GM19455 (cell line): ENCODE results near the gene CCNQ.
"Not testable (repeated sequence)": the region's sequence is repeated elsewhere in the genome, so short reads cannot be mapped to it uniquely, and the experiment has no call there.

Experiments used
- ATAC-seq: cut with Tn5 transposase; IDR thresholded peaks from one replicate; pipeline ENCODE4 v1.9.1; 2021; ENCODE audit not compliant: unreplicated experiment

The CCNQ gene

DNA sequence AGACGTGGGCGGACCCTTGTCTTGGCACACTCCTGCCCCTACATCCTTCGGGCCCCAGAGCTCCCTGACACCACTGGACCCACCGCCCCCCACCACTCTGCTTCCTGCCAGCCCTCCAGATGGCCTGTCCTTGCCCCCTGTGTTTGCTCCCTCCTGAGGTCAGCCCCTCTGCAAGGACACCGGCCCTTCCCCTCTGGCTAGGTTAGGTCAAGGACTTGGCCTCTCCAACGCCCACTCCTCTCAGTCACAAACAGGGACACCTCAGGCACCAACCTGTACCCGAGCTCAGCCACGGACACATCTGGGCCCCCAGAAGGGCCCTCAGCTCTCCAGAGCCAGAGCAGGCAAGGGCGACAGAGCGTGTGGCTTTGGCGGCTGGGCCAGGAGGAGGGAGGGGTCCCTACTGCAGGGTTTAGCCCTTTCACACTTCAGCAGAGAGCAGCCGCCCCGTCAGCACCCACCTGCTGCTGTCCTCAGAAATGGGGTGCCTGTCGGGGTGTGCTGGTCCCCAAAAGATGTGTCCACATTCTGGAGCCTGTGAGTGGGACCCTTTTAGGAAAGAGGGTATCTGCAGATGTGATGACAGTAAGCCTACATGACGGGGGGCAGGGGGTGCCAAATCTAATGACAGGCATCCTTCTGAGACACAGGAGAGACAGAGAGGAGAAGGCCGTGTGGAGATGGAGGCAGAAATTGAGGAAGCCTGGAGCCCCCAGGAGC is 24.5 kb upstream of the CCNQ start:
- ATAC-seq: no peak

GRCh38 chrX:153622661-153623309 is 23.8 kb upstream of the CCNQ start:
- ATAC-seq: no peak

DNA sequence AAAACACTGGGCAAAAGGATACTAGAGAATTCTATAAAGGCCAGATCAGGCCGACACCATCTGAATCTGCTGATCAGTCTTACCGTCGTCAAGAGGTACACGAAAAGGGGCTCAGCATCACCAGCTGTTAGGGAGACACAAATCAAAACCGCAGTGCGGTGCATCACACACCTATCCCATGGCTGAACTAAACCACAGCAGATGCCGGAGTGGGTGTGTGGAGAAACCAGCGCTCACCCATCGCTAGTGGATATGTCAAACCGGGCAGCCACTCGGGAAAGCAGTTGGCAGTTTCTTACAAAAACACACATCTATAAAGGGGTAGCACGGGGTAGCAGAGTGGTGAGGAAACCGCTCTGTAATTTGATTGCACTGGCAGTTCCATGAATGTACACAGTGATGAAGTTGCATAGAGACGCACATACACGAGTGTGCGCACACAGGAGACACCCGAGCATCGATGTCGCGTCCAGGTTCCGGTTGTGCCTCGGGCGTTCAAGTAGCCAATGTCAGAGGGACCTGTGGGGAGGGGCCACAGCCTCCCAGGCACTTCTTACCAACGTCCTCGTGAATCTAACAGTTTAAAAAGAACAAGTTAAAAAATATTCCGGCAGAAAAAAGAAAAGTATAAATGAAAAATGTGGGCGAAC is 23.1 kb upstream of the CCNQ start:
- no peak for ATAC-seq

GRCh38 chrX:153620576-153620975 is 21.6 kb upstream of the CCNQ start:
- no peak for ATAC-seq

DNA sequence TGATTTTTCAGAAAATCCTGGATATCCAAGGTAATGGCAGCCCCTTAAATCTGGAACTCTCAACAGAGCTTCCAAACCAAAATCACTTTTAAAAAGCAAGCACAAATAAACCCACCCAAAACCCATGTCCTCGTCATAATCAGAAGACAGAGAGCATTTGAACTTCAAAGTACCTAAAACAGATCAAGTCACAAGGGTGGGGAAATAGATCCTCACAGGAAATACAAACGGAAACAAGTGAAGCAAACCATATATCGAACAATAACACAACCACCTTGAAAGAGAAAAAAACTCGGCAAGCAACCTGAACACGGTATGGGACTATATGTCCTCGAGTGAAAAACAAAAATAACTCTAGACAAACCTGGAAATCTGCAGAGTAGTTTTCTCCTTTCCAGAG is 15.9 kb upstream of the CCNQ start:
- ATAC-seq: no peak

DNA sequence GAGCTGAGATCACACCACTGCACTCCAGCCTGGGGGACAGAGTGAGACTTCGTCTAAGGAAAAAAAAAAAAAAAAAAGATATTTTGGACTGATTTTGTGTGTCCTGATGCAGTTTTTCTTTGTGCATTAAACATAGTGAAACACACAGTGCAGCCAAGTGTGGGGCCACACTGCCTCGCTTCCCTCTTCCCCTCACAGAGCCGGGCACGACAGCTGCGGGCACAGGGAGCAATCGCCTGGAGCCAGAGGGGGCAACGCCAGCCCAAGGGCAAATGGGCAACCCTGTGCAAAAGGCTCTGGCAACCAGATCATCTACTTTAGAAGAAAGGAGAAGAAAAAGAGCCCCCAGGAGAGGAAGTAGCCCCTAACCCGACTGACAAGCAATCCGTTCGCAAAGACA is 13.5 kb upstream of the CCNQ start:
- no peak for ATAC-seq

GRCh38 chrX:153611298-153612095 is 12.6 kb upstream of the CCNQ start:
- ATAC-seq: no peak

DNA sequence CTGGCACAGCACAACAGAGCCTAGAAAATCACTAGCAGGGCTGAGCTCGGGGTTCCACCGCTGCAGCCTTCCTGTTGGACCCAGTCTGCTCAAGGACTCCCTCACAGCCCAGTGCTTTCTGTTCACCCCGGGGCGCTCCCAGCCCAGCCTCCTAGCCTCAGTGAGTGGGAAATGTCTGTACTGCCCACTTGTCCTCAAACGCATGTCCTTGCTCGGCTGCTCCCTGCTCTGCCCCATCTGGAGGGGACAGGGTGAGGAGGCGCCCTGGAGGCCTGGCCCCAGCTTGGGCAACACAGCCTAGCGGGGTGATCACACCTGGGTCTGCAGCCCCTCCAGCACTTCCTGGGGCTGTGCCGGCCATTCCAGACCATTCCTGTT is 11.9 kb upstream of the CCNQ start:
- ATAC-seq: no peak

GRCh38 chrX:153609917-153610835 is 11.2 kb upstream of the CCNQ start:
- ATAC-seq: no peak

DNA sequence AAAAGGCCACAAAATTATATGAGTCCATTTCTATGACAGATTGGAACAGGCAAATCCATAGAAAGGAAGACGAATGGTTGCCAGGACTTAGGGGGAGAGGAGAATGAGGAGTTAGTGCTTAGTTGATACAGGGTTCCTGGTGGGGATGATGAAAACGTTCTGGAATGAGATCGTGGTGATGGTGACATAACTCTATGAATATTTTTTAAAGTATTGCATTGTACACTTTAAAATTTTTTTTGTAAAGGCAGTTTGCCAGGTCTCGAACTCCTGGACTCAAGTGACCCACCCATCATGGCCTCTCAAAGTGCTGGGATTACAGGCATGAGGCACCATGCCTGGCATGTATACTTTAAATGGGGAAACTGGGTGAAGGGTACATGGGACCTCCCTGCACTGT is 9.9 kb upstream of the CCNQ start:
- ATAC-seq: no peak

GRCh38 chrX:153608376-153608775 is 9.4 kb upstream of the CCNQ start:
- no peak for ATAC-seq

- no peak for ATAC-seq
Observed at GRCh38 chrX:153606503-153606902, 7.6 kb upstream of the CCNQ start.

DNA sequence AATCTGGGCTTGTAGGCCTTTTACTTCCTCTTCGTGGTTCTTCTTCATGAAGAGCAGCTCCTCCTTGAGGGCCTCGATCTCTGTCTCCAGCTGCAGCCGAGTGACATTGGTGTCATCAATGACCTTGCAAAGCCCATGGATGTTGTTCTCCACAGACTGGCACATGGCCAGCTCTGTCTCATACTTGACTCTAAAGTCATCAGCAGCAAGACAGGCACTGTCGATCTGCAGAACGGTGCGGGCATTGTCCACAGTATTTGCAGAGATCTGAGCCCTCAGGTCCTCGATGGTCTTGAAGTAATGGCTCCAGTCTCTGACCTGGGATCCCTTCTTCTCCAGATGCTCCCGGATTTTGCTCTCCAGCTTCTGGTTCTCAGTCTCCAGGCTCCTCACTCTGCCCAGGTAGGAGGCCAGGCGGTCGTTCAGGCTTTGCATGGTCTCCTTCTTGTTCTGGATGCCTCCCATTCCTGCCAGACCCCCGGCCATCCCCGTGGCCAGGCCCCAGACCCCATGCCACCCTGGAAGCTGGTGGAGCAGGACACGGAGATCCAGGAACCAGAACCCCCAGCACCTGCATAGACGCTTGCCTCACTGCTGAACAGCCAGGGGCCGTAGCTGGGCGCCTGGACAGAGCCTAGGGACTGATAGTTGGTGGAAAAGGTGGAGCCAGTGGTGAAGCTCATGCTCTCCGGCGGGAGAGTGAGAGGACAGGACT is 5.9 kb upstream of the CCNQ start:
- ATAC-seq: not testable (repeated sequence)

DNA sequence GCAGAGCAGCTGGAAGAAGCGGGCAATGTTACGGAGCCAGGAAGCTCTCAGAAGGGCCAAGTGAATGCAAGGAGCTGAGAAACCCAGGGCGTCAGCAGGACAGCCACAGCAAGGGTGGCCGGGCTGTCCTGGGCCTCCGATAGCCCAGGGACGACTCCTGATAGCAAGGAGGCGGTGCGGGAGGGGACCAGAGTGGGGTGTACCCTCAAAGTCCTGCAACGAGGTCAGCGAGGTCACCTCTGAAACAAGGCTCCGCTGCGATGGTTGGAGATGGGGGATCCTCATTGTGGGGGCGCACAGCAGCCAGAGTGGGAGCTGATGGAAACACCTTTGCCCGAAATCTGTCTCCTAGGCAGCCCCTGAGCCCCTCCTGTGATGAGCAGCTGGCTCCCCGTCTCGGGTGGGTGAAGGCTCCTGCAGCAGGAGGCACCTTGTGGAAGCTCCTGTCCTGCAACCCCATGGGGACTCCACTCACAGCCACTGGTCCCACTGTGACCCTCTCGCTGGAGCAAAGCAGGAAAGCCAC is 4.3 kb upstream of the CCNQ start:
- no peak for ATAC-seq

DNA sequence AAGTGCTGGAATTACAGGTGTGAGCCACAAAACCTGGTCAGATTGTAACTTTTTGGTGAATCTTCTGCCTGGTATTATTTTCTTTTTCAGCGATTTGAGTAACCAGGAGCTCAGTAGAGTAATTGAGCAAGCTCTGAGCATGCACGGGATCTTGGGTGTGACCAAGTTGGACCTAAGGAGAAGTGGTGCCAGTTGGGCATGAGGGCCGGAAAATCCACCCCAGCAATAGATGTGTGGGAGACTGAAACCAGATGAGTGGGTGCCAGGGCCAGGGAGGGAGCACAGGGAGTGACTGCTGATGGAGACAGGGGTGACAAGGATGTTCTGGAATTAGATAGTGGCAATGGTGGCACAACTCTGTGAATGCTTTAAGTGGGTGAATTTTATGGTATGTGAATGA is 3.7 kb upstream of the CCNQ start:
- ATAC-seq: no peak

DNA sequence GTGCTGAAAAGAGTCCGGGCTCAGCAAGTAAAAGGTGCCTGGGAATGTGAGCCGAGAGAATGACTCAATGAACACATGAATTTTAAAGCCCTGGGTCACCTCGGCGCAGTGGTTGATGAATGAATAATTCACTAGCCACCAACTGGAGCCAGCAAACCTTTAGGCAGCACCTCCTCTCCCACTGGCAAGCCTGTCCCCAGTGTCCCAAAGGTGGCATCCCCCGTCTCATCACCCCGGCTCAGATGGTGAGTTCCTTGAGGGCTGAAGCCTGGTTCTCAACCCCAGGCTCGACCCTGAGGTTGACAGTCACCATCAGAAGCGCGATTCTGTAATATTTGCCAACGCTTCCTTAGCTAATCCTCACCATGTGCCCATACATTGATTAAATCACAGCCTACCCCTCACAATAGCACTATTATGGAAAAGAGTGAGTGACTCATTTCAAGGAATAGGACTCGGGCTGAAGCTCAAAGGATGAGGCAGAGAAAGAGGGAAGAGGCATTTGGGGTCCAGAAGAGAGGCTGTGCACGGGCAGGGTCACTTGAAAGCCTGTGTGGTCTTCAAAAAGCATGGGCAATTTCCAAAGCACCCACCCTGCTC is 2.7 kb upstream of the CCNQ start:
- ATAC-seq: no peak

DNA sequence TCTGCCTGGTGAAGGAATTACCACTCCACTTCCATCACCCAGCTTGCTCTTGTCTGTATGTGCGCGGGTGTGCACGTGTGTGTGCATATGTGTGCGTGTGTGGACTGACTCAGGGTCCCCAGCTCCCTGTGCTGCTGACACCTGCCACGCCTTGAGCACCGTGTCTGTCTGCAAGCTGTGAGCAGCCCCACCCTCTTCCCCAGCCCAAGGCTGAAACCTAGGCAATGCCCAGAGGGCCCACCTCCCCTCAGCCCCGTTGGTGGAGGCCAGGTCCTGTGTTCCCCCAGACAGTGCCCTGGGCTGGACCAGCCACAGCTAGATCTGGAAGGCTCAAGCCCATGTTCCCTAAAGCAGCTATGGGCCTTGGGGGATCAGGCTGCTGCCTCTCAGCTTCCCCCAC is 2.0 kb upstream of the CCNQ start:
- no peak for ATAC-seq

GRCh38 chrX:153600032-153600373 is 1.1 kb upstream of the CCNQ start:
- ATAC-seq: no peak
